ENCODE results near the gene SERPINH1. TPM values are rescaled to one million over a fixed set of nuclear protein-coding genes. Genes with fewer than 3 reads are reported as not detected.

The SERPINH1 gene
- total RNA-seq, 2 experiments from 2014 or later, result 3.5 to 4.1 TPM

- no peaks in the 10 kb centered on the region for H3K36me3 Mint-ChIP-seq (ENCODE audit: low read depth)
- Histone ChIP-seq H3K4me1 (ENCODE audit: insufficient read depth, low read length) (peaks cover 47% of the 10 kb centered on the region), H3K27ac (ENCODE audit: low read depth in 1 of 2, low read length in 2 of 2) (no peak within 1 kb of the TSS), H3K36me3 (ENCODE audit: insufficient read depth, low read length) (no peaks in the 10 kb centered on the region), H3K9me3 (ENCODE audit: control insufficient read depth in 1 of 2, insufficient read depth in 1 of 2, low read length in 2 of 2) (no peaks in the 10 kb centered on the region), H3K27me3 (ENCODE audit: control insufficient read depth in 1 of 2, insufficient read depth in 2 of 2, low read length in 2 of 2) (no peaks in the 10 kb centered on the region), H3K4me3 (ENCODE audit: low read length) (peak within 1 kb of the TSS; percentile 78)
- H3K27ac Mint-ChIP-seq, result peak within 1 kb of the TSS; percentile 80
- POLR2A ChIA-PET, result interaction anchor here (0.6 to 1.8 kb wide), 14 partner anchors 16 to 1033 kb away, joined by 3 to 13 read pairs (median 4); partner anchors contain the start of gene SERPINH1
- DNase-seq, result peak; percentile 73 to 95 (median 84)
- no peaks in the 10 kb centered on the region for H3K9me3 Mint-ChIP-seq
- intact Hi-C loops (cut with DNase I, micrococcal nuclease), result loop anchor here (1.0 to 5.0 kb wide), 5 partner anchors 17 to 248 kb away; partner anchors contain the start of gene RPS3 (in 1 of the 2)
- H3K27me3 Mint-ChIP-seq, result no peaks in the 10 kb centered on the region
- peak within 1 kb of the TSS; percentile 94 for H3K4me3 Mint-ChIP-seq
- TF ChIP-seq, protein P1, sequence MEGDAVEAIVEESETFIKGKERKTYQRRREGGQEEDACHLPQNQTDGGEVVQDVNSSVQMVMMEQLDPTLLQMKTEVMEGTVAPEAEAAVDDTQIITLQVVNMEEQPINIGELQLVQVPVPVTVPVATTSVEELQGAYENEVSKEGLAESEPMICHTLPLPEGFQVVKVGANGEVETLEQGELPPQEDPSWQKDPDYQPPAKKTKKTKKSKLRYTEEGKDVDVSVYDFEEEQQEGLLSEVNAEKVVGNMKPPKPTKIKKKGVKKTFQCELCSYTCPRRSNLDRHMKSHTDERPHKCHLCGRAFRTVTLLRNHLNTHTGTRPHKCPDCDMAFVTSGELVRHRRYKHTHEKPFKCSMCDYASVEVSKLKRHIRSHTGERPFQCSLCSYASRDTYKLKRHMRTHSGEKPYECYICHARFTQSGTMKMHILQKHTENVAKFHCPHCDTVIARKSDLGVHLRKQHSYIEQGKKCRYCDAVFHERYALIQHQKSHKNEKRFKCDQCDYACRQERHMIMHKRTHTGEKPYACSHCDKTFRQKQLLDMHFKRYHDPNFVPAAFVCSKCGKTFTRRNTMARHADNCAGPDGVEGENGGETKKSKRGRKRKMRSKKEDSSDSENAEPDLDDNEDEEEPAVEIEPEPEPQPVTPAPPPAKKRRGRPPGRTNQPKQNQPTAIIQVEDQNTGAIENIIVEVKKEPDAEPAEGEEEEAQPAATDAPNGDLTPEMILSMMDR (IDR thresholded peaks at IDR 0.05), result no peak
- CTCF ChIA-PET, result interaction anchor here (0.6 to 1.4 kb wide), 10 partner anchors 11 to 277 kb away, joined by 3 to 7 read pairs (median 3); partner anchors contain the start of gene RPS3
- H3K4me1 Mint-ChIP-seq (ENCODE audit: low read depth), result peaks cover 55% of the 10 kb centered on the region
- ATAC-seq (ENCODE audit: poor library complexity), result peak; percentile 92
Observed at GRCh38 chr11:75525433-75526191, 36.4 kb upstream of the SERPINH1 start, which contains the start of gene GDPD5. TSS of gene GDPD5 (minus strand) at chr11:75525941. CDS start at chr11:75477735, 48,206 bp downstream.

- ATAC-seq (ENCODE audit: poor library complexity), result no peak
- intact Hi-C loops (cut with DNase I, micrococcal nuclease), result loop anchor here (2.0 to 5.0 kb wide), 4 partner anchors 17 to 249 kb away; partner anchors contain the start of gene RPS3 (in 1 of the 2)
Observed at GRCh38 chr11:75526192-75526541, 35.9 kb upstream of the SERPINH1 start.

GRCh38 chr11:75527130-75527529 lies 34.9 kb upstream of the SERPINH1 start:
- Histone ChIP-seq H3K27ac (ENCODE audit: low read depth in 1 of 2, low read length in 2 of 2) (no peak overlapping the region), H3K4me3 (ENCODE audit: low read length) (no peak overlapping the region), H3K36me3 (ENCODE audit: insufficient read depth, low read length) (no peaks in the 10 kb centered on the region), H3K4me1 (ENCODE audit: insufficient read depth, low read length) (peaks cover 49% of the 10 kb centered on the region), H3K27me3 (ENCODE audit: control insufficient read depth in 1 of 2, insufficient read depth in 2 of 2, low read length in 2 of 2) (no peaks in the 10 kb centered on the region), H3K9me3 (ENCODE audit: control insufficient read depth in 1 of 2, insufficient read depth in 1 of 2, low read length in 2 of 2) (no peaks in the 10 kb centered on the region)
- POLR2A ChIA-PET, result no interaction called here
- H3K4me1 Mint-ChIP-seq (ENCODE audit: low read depth), result peaks cover 60% of the 10 kb centered on the region
- DNase-seq (no peak), ATAC-seq (ENCODE audit: poor library complexity) (no peak)
- H3K4me3 Mint-ChIP-seq, result peak overlapping the region; percentile 94
- TF ChIP-seq, protein P1 (IDR thresholded peaks at IDR 0.05), result no peak
- CTCF ChIA-PET, result no interaction called here
- H3K9me3 Mint-ChIP-seq, result no peaks in the 10 kb centered on the region
- H3K27ac Mint-ChIP-seq, result peak overlapping the region; percentile 76
- no peaks in the 10 kb centered on the region for H3K36me3 Mint-ChIP-seq (ENCODE audit: low read depth)
- intact Hi-C loops (cut with DNase I, micrococcal nuclease), result loop anchor here (2.0 to 5.0 kb wide), 4 partner anchors 18 to 250 kb away; partner anchors contain the start of gene RPS3 (in 1 of the 2)
- no peaks in the 10 kb centered on the region for H3K27me3 Mint-ChIP-seq

More at GRCh38 chr11:75526192-75526541, 35.9 kb upstream of the SERPINH1 start:
- Histone ChIP-seq H3K27ac (ENCODE audit: low read depth in 1 of 2, low read length in 2 of 2) (no peak overlapping the region), H3K9me3 (ENCODE audit: control insufficient read depth in 1 of 2, insufficient read depth in 1 of 2, low read length in 2 of 2) (no peaks in the 10 kb centered on the region), H3K4me1 (ENCODE audit: insufficient read depth, low read length) (peaks cover 43% of the 10 kb centered on the region), H3K4me3 (ENCODE audit: low read length) (peak overlapping the region; percentile 78), H3K27me3 (ENCODE audit: control insufficient read depth in 1 of 2, insufficient read depth in 2 of 2, low read length in 2 of 2) (no peaks in the 10 kb centered on the region), H3K36me3 (ENCODE audit: insufficient read depth, low read length) (no peaks in the 10 kb centered on the region)
- CTCF ChIA-PET, result interaction anchor here (1.0 to 1.4 kb wide), 5 partner anchors 24 to 127 kb away, joined by 3 to 7 read pairs (median 4); partner anchors contain the start of gene RPS3
- DNase-seq, result no peak
- peak overlapping the region; percentile 94 for H3K4me3 Mint-ChIP-seq
- peaks cover 60% of the 10 kb centered on the region for H3K4me1 Mint-ChIP-seq (ENCODE audit: low read depth)
- H3K9me3 Mint-ChIP-seq, result no peaks in the 10 kb centered on the region
- POLR2A ChIA-PET, result interaction anchor here (0.9 to 1.8 kb wide), 10 partner anchors 18 to 251 kb away, joined by 3 to 13 read pairs (median 5); partner anchors contain the start of gene SERPINH1
- no peaks in the 10 kb centered on the region for H3K27me3 Mint-ChIP-seq
- TF ChIP-seq, protein P1 (IDR thresholded peaks at IDR 0.05), result no peak
- no peaks in the 10 kb centered on the region for H3K36me3 Mint-ChIP-seq (ENCODE audit: low read depth)
- peak overlapping the region; percentile 76 for H3K27ac Mint-ChIP-seq
